ENCODE data around the gene PIK3IP1. TPM values are rescaled to one million over a fixed set of nuclear protein-coding genes. Genes with fewer than 3 reads are reported as not detected.

Gene PIK3IP1
- total and polyA plus RNA-seq, 2 donors (not counting 3 experiments of a cell fraction or from before 2014, with no cell fraction given): 7.7 to 13.2 TPM

GRCh38 chr22:31327806-31328543, 35.7 kb upstream of the PIK3IP1 start:
- no TSS peak for BruUV-seq (replicated peaks)
- H3K27me3 ChIP-seq (ENCODE audit: control insufficient read depth in 2 of 2, insufficient read depth in 2 of 2, low read length in 2 of 2): no peaks in the 10 kb centered on the region
- H3K27ac ChIP-seq (ENCODE audit: insufficient read depth, low read depth, low read length): no peak overlapping the region
- no peak overlapping the region for H2AFZ ChIP-seq (ENCODE audit: low read depth, low read length)
- POLR2A ChIA-PET: interaction anchor here (0.5 kb wide), 1 partner anchor 454 kb away, joined by 3 read pairs; no protein-coding TSS in a partner anchor
- FAIRE-seq (no peak), DNase-seq (ENCODE audit: low read depth, low spot score) (no peak)
- dilution Hi-C loops (cut with MboI; ENCODE audit: extremely low pct_ligation_motif_present, low sequenced_read_pairs): no loop called here
- H3K36me3 ChIP-seq (ENCODE audit: control insufficient read depth in 2 of 2, extremely low read depth in 1 of 2, insufficient read depth in 2 of 2, low read length in 2 of 2): peaks cover 12 to 45% of the 10 kb centered on the region in 2 experiments
- CTCF ChIA-PET: interaction anchor here (1.2 kb wide), 1 partner anchor 15 kb away, joined by 5 read pairs; no protein-coding TSS in a partner anchor
- no peaks in the 10 kb centered on the region for H3K9me1 ChIP-seq (replicated peaks; ENCODE audit: control insufficient read depth, extremely low read depth, insufficient read depth, low read length)
- H3K79me2 ChIP-seq (ENCODE audit: control insufficient read depth, insufficient read depth, low read length): no peaks in the 10 kb centered on the region
- H3K4me3 ChIP-seq (replicated peaks in 1 of 3; ENCODE audit: insufficient read depth in 1 of 3, low read depth in 1 of 3, low read length in 3 of 3): no peak overlapping the region
- no peaks in the 10 kb centered on the region for H4K20me1 ChIP-seq (replicated peaks; ENCODE audit: control insufficient read depth, extremely low read depth, insufficient read depth, low read length)
- no peaks in the 10 kb centered on the region for H3K9me3 ChIP-seq (replicated peaks; ENCODE audit: control insufficient read depth, insufficient read depth, low read length)
- no peak for TF ChIP-seq MYC (IDR thresholded peaks at IDR 0.05; ENCODE audit: low read depth, low read length)
- no peak for TF ChIP-seq MAX (IDR thresholded peaks at IDR 0.05; ENCODE audit: insufficient read depth, insufficient read length)
- TF ChIP-seq POLR2AphosphoS5 (IDR thresholded peaks at IDR 0.05; ENCODE audit: insufficient read depth, low read depth, low read length): no peak
- TF ChIP-seq EZH2 (IDR thresholded peaks at IDR 0.05; ENCODE audit: borderline replicate concordance, low read depth, low read length, severe bottlenecking): no peak
- no peak for TF ChIP-seq GATA2 (IDR thresholded peaks at IDR 0.05; ENCODE audit: insufficient read depth, insufficient read length, low read depth, low read length)
- no peak for TF ChIP-seq POLR2A (IDR thresholded peaks at IDR 0.05; ENCODE audit: low read depth, low read length)
- no peak for TF ChIP-seq CTCF (IDR thresholded peaks at IDR 0.05; ENCODE audit: extremely low read depth in 1 of 2, insufficient read depth in 1 of 2, low read depth in 1 of 2, low read length in 2 of 2)
- no peak for TF ChIP-seq JUN (IDR thresholded peaks at IDR 0.05; ENCODE audit: borderline replicate concordance, insufficient read depth, insufficient read length, low read depth)
- no peak for TF ChIP-seq FOS (IDR thresholded peaks at IDR 0.05; ENCODE audit: borderline replicate concordance, insufficient read depth, low read length)
- intact Hi-C loops (cut with micrococcal nuclease): no loop called here
- H3K4me2 ChIP-seq (ENCODE audit: insufficient read depth, low read length): no peak overlapping the region
- no peak overlapping the region for H3K9ac ChIP-seq (replicated peaks; ENCODE audit: extremely low read depth, insufficient read depth, low read length)
- H3K4me1 ChIP-seq (ENCODE audit: control insufficient read depth, extremely low read depth, insufficient read depth, low read length): no peaks in the 10 kb centered on the region
